NCI-H774 (cell line): ENCODE measurements around the gene EIF4A2.
"Not testable (repeated sequence)": the region's sequence is repeated elsewhere in the genome, so short reads cannot be mapped to it uniquely, and the experiment has no call there.

Experiments used
- DNase-seq: peaks from one replicate; lab custom pipeline; 2025; lab: John Stamatoyannopoulos, UW

EIF4A2 gene

GRCh38 chr3:186785495-186786018, 2.2 kb downstream of the EIF4A2 start:
- no peak for DNase-seq

- DNase-seq, result no peak
These were observed 3.5 kb downstream of the EIF4A2 start for GRCh38 chr3:186786922-186787321.

GRCh38 chr3:186787642-186788481, 4.5 kb downstream of the EIF4A2 start:
- no peak for DNase-seq

- DNase-seq, result no peak
These were observed 5.3 kb downstream of the EIF4A2 start for GRCh38 chr3:186788482-186789370.

- DNase-seq, result no peak
These were observed 6.3 kb downstream of the EIF4A2 start for GRCh38 chr3:186789554-186790260.

GRCh38 chr3:186790261-186790981, 7.0 kb downstream of the EIF4A2 start:
- DNase-seq, result no peak

GRCh38 chr3:186798239-186798874, 15.0 kb downstream of the EIF4A2 start:
- no peak for DNase-seq

- no peak for DNase-seq
These were observed 16.9 kb downstream of the EIF4A2 start for GRCh38 chr3:186800285-186800684.

- no peak for DNase-seq
These were observed 19.3 kb downstream of the EIF4A2 start for GRCh38 chr3:186802701-186803100.

- not testable (repeated sequence) for DNase-seq
These were observed 20.1 kb downstream of the EIF4A2 start for GRCh38 chr3:186803447-186803846.

- DNase-seq, result peak; percentile 95
These were observed 23.0 kb downstream of the EIF4A2 start, which contains the start of gene RFC4 for GRCh38 chr3:186806089-186807055. Gene RFC4, minus strand, starts transcription at chr3:186806482. Its CDS starts 1,769 bp downstream, at chr3:186804713.

GRCh38 chr3:186807231-186807630, 23.9 kb downstream of the EIF4A2 start:
- DNase-seq, result no peak

- no peak for DNase-seq
These were observed 27.1 kb downstream of the EIF4A2 start for GRCh38 chr3:186810336-186810996.

- DNase-seq, result not testable (repeated sequence)
These were observed 27.9 kb downstream of the EIF4A2 start for GRCh38 chr3:186811313-186811712.

- no peak for DNase-seq
These were observed 30.7 kb downstream of the EIF4A2 start for GRCh38 chr3:186814100-186814499.

- DNase-seq, result peak; percentile 31
These were observed 32.1 kb downstream of the EIF4A2 start for GRCh38 chr3:186815435-186815834.

GRCh38 chr3:186818516-186818915, 35.1 kb downstream of the EIF4A2 start:
- DNase-seq, result no peak

- no peak for DNase-seq
These were observed 35.6 kb downstream of the EIF4A2 start for GRCh38 chr3:186818956-186819355.
